IMR-90 (cell line): ENCODE data around the gene TMCC1. TPM values are rescaled to one million over a fixed set of nuclear protein-coding genes. Genes with fewer than 3 reads are reported as not detected.

Source experiments
- ATAC-seq: fragments of 200-7000 bp; cut with Tn5 transposase; 2 replicates; pipeline ENCODE4 v1.9.1; 2020; ENCODE audit warnings: low read depth, mild to moderate bottlenecking, moderate library complexity
- BruUV-seq: library from RNA; stranded (reverse); fragments of 400-500 nt; replicated peaks from 2 replicates; lab custom pipeline; 2021; lab: Mats Ljungman, UMichigan
- CTCF ChIA-PET: fragments of 300-600 bp; formaldehyde crosslinking; extraction: SDS; loops from one replicate; lab custom pipeline; 2021; ENCODE audit warnings: antibody characterized with exemption; lab: Yijun Ruan, JAX
- POLR2A ChIA-PET: fragments of 300-600 bp; sonication (Branson Sonifier 250); formaldehyde crosslinking; loops from one replicate; lab custom pipeline; 2022; ENCODE audit warnings: antibody characterized with exemption; ENCODE audit not compliant: unreplicated experiment; lab: Charles Lee
- DNase-seq: peaks from one replicate; pipeline ENCODE4 v3.0.0; 2013
- H2AFZ ChIP-seq: replicated peaks from 2 replicates; pipeline ENCODE3; 2013; ENCODE audit warnings: low read length, mild to moderate bottlenecking; ENCODE audit not compliant: poor library complexity
- H2AK5ac ChIP-seq: 2 replicates; pipeline ENCODE4 v1.6.1; 2013; ENCODE audit warnings: low read depth, low read length, inconsistent platforms
- H2AK9ac ChIP-seq: replicated peaks from 2 replicates; pipeline ENCODE3; 2013; ENCODE audit warnings: mild to moderate bottlenecking, low read depth, low read length, moderate library complexity; ENCODE audit not compliant: poor library complexity
- H2BK120ac ChIP-seq: 2 replicates; pipeline ENCODE4 v1.6.1; 2013; ENCODE audit warnings: low read depth, low read length, inconsistent platforms
- H2BK15ac ChIP-seq: 3 replicates; pipeline ENCODE4 v1.6.1; 2013; ENCODE audit warnings: low read depth, low read length, inconsistent platforms
- H2BK20ac ChIP-seq: 2 replicates; pipeline ENCODE4 v1.6.1; 2013; ENCODE audit warnings: low read depth, mild to moderate bottlenecking, inconsistent platforms, low read length, moderate library complexity
- H2BK5ac ChIP-seq: 2 replicates; pipeline ENCODE4 v1.6.1; 2013; ENCODE audit warnings: mild to moderate bottlenecking, low read depth, low read length, inconsistent platforms; ENCODE audit not compliant: poor library complexity, severe bottlenecking
- H3K14ac ChIP-seq: replicated peaks from 2 replicates; pipeline ENCODE4 v1.6.1; 2013; ENCODE audit warnings: low read depth, low read length, inconsistent platforms
- H3K18ac ChIP-seq: 2 replicates; pipeline ENCODE4 v1.6.1; 2013; ENCODE audit warnings: low read depth, low read length, control low read depth
- H3K23ac ChIP-seq: 2 replicates; pipeline ENCODE4 v1.6.1; 2013; ENCODE audit warnings: low read depth, low read length, inconsistent platforms
- H3K27ac ChIP-seq: 2 replicates; pipeline ENCODE4 v1.5.1; 2013; ENCODE audit warnings: mild to moderate bottlenecking, control low read depth, low read length; ENCODE audit not compliant: insufficient read depth
- H3K27me3 ChIP-seq: 2 replicates; pipeline ENCODE4 v1.6.1; 2013; ENCODE audit warnings: low read length; ENCODE audit not compliant: control insufficient read depth, insufficient read depth
- H3K36me3 ChIP-seq: 2 replicates; pipeline ENCODE4 v1.6.1; 2013; ENCODE audit warnings: low read length, mixed read lengths; ENCODE audit not compliant: control insufficient read depth, insufficient read depth
- H3K4ac ChIP-seq: 2 replicates; pipeline ENCODE4 v1.6.1; 2013; ENCODE audit warnings: low read depth, low read length, inconsistent platforms
- H3K4me1 ChIP-seq: 2 replicates; pipeline ENCODE4 v1.6.1; 2013; ENCODE audit warnings: low read length, mixed read lengths; ENCODE audit not compliant: control insufficient read depth, insufficient read depth
- H3K4me2 ChIP-seq: 2 replicates; pipeline ENCODE4 v1.6.1; 2013; ENCODE audit warnings: low read depth, mild to moderate bottlenecking, control low read depth, low read length, moderate library complexity
- H3K4me3 ChIP-seq: 2 replicates; pipeline ENCODE4 v1.5.1; 2013; ENCODE audit warnings: low read depth, mild to moderate bottlenecking, control low read depth, low read length, moderate library complexity; ENCODE audit not compliant: insufficient read depth
- H3K56ac ChIP-seq: 2 replicates; pipeline ENCODE4 v1.6.1; 2013; ENCODE audit warnings: low read length, inconsistent platforms; ENCODE audit not compliant: insufficient read depth; ENCODE audit errors: extremely low read depth
- H3K79me1 ChIP-seq, 2 experiments: 2 replicates each; pipeline ENCODE4 v1.6.1; 2013; ENCODE audit warnings: low read length in 2 of 2, inconsistent platforms in 1 of 2, low read depth in 1 of 2
- H3K9ac ChIP-seq: 2 replicates; pipeline ENCODE4 v1.6.1; 2013; ENCODE audit warnings: low read depth, low read length, control low read depth
- H3K9me1 ChIP-seq: 2 replicates; pipeline ENCODE4 v1.6.1; 2013; ENCODE audit warnings: low read length, inconsistent platforms; ENCODE audit not compliant: insufficient read depth
- H3K9me3 ChIP-seq: 2 replicates; pipeline ENCODE4 v1.6.1; 2013; ENCODE audit warnings: low read length; ENCODE audit not compliant: control insufficient read depth, insufficient read depth
- H4K20me1 ChIP-seq: 2 replicates; pipeline ENCODE4 v1.6.1; 2013; ENCODE audit warnings: low read length, inconsistent platforms; ENCODE audit not compliant: insufficient read depth
- H4K5ac ChIP-seq: 2 replicates; pipeline ENCODE4 v1.6.1; 2013; ENCODE audit warnings: mild to moderate bottlenecking, low read depth, low read length, control low read depth
- H4K8ac ChIP-seq, 2 experiments: 2 replicates each; pipeline ENCODE4 v1.6.1; 2013; ENCODE audit warnings: low read depth in 2 of 2, low read length in 2 of 2, control low read depth in 1 of 2, inconsistent platforms in 1 of 2
- H4K91ac ChIP-seq: 2 replicates; pipeline ENCODE4 v1.6.1; 2013; ENCODE audit warnings: low read depth, low read length, inconsistent platforms; ENCODE audit not compliant: insufficient read depth
- CHD1 ChIP-seq: IDR thresholded peaks from 2 replicates; pipeline ENCODE4 v1.6.1; 2012; ENCODE audit warnings: low read depth, low read length, improper control_type of control experiment
- FOS ChIP-seq: fragments of 150-350 bp; IDR thresholded peaks from 2 replicates; pipeline ENCODE4 v1.6.1; 2016; ENCODE audit warnings: low read depth, low read length
- MAFK ChIP-seq: IDR thresholded peaks from 2 replicates; pipeline ENCODE4 v1.6.1; 2012; ENCODE audit warnings: low read depth, low read length, improper control_type of control experiment
- MAZ ChIP-seq: IDR thresholded peaks from 2 replicates; pipeline ENCODE4 v1.6.1; 2012; ENCODE audit warnings: low read depth, mild to moderate bottlenecking, low read length, improper control_type of control experiment, moderate library complexity, borderline replicate concordance
- NFE2L2 ChIP-seq: fragments of 150-350 bp; IDR thresholded peaks from 2 replicates; pipeline ENCODE4 v1.6.1; 2016; ENCODE audit warnings: low read depth, mild to moderate bottlenecking, low read length
- SMC3 ChIP-seq: fragments of 150-350 bp; IDR thresholded peaks from 2 replicates; pipeline ENCODE4 v1.6.1; 2016; ENCODE audit warnings: low read depth, mild to moderate bottlenecking, antibody characterized with exemption, low read length, moderate library complexity
- WGBS, 2 experiments: methylation state at CpG; one replicate each; pipeline versions ENCODE4 v1.1.5 to v1.1.7; 2013; ENCODE audit warnings: missing lambda C conversion rate in 2 of 2; ENCODE audit not compliant: insufficient read length in 1 of 2; ENCODE audit errors: extremely low coverage in 2 of 2; 5-methylcytosine and 5-hydroxymethylcytosine counted together
- dilution Hi-C: fragments of 300-500 bp; cut with HindIII; formaldehyde crosslinking; loops from one replicate; pipeline ENCODE4 v1.14.3; 2018; ENCODE audit warnings: low sequenced_read_pairs; ENCODE audit not compliant: unreplicated experiment
- in situ Hi-C: fragments of 300-500 bp; cut with MboI; formaldehyde crosslinking; loops from 3 replicates; pipeline ENCODE4 v1.14.3; 2019; ENCODE audit warnings: low sequenced_read_pairs, inconsistent platforms, mixed read lengths
- intact Hi-C: fragments of 100-400 bp; cut with micrococcal nuclease; formaldehyde crosslinking; loops from 2 replicates; pipeline ENCODE4 v1.10.0; 2022
- polyA plus RNA-seq, 3 experiments: library from polyadenylated mRNA; depleted of rRNA; stranded (reverse); fragments of >200 nt; gene quantifications; 2 replicates each; pipeline ENCODE4 v1.2.3, GENCODE V29; 2012; ENCODE audit warnings: low replicate concordance in 1 of 3
- total RNA-seq: library from RNA; depleted of rRNA; stranded (reverse); fragments of >200 nt; gene quantifications from 2 replicates; pipeline ENCODE4 v1.2.3, GENCODE V29; 2012
- TF ChIP-seq, protein P1 (sequence below): fragments of 150-350 bp; IDR thresholded peaks from 2 replicates; pipeline ENCODE4 v1.6.1; 2016; ENCODE audit warnings: low read depth, mild to moderate bottlenecking, low read length, moderate library complexity, borderline replicate concordance
- TF ChIP-seq, protein P2 (sequence below): conservative IDR thresholded peaks from 2 replicates; pipeline ENCODE4 v1.5.1; 2012; ENCODE audit warnings: mild to moderate bottlenecking, low read depth, low read length, improper control_type of control experiment

Gene TMCC1
- total and polyA plus RNA-seq, 2 of the 4 experiments (the other 2 are of a cell fraction): 5.0 to 7.3 TPM

DNA sequence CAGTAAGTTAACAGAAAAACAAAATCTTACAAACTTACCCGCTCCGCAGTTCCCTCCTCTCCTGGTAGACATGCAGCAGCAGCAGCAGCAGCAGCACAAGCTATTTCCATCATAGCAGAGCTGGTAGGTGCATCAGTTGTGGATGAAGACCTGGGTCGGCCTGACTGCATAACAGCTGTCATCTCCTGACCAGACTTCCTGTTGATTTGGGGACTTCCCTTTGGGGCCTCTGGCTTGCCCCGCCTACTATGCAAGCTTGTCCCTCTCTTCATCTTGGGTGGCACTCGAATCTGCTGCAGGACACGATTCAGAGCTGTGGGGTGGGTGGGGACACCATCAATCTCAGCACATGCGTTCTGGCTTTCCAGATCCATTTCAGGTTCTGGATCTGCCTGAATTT is 65.7 kb downstream of the TMCC1 start:
- Histone ChIP-seq H4K20me1 (no peaks in the 10 kb centered on the region; the same call in 1 of the 2 replicates), H3K23ac (no peak overlapping the region), H4K91ac (no peak overlapping the region), H3K27ac (no peak overlapping the region), H2BK120ac (no peak overlapping the region), H2AFZ (no peak overlapping the region), H2AK5ac (peak overlapping the region; percentile 89), H3K4me2 (no peak overlapping the region), H3K14ac (peak overlapping the region; percentile 55), H4K5ac (no peak overlapping the region), H2BK20ac (no peak overlapping the region), H3K4me1 (peaks cover 6% of the 10 kb centered on the region; the same call in 1 of the 2 replicates), H3K56ac (no peak overlapping the region), H3K18ac (no peak overlapping the region), H3K9me1 (peaks cover 5% of the 10 kb centered on the region; the same call in 1 of the 2 replicates), H2BK5ac (no peak overlapping the region), H3K27me3 (no peaks in the 10 kb centered on the region), H3K4ac (0 out of 2 replicates have a peak overlapping the region, but pooled peaks have one; percentile 15), H3K36me3 (no peaks in the 10 kb centered on the region), H3K4me3 (no peak overlapping the region), H3K9ac (no peak overlapping the region), H3K9me3 (no peaks in the 10 kb centered on the region), H4K8ac (no peak overlapping the region), H2AK9ac (no peak overlapping the region), H3K79me1 (peaks cover 4 to 9% of the 10 kb centered on the region in 2 experiments; a peak in 3 of 4 replicates), H2BK15ac (no peak overlapping the region)
- WGBS, 2 experiments: 84% methylated on average over 5 of the region's 7 CpGs; no CpG with 5 or more reads in 1 of the 2 experiments
- ChIA-PET POLR2A (no interaction called here), CTCF (interaction anchor here (0.8 to 1.1 kb wide), 2 partner anchors 115 to 338 kb away, joined by 3 read pairs; no protein-coding TSS in a partner anchor)
- intact Hi-C loops (loop anchor here (5.0 kb wide), 1 partner anchor 385 kb away; the partner anchor contains the start of gene IFT122), in situ Hi-C loops (no loop called here), dilution Hi-C loops (no loop called here)
- DNase-seq (no peak), ATAC-seq (no peak)
- no peak for TF ChIP-seq FOS
- TF ChIP-seq MAZ: no peak
- no peak for TF ChIP-seq NFE2L2
- TF ChIP-seq, protein P1, sequence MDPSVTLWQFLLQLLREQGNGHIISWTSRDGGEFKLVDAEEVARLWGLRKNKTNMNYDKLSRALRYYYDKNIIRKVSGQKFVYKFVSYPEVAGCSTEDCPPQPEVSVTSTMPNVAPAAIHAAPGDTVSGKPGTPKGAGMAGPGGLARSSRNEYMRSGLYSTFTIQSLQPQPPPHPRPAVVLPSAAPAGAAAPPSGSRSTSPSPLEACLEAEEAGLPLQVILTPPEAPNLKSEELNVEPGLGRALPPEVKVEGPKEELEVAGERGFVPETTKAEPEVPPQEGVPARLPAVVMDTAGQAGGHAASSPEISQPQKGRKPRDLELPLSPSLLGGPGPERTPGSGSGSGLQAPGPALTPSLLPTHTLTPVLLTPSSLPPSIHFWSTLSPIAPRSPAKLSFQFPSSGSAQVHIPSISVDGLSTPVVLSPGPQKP: no peak
- no peak for TF ChIP-seq CHD1
- TF ChIP-seq, protein P2, sequence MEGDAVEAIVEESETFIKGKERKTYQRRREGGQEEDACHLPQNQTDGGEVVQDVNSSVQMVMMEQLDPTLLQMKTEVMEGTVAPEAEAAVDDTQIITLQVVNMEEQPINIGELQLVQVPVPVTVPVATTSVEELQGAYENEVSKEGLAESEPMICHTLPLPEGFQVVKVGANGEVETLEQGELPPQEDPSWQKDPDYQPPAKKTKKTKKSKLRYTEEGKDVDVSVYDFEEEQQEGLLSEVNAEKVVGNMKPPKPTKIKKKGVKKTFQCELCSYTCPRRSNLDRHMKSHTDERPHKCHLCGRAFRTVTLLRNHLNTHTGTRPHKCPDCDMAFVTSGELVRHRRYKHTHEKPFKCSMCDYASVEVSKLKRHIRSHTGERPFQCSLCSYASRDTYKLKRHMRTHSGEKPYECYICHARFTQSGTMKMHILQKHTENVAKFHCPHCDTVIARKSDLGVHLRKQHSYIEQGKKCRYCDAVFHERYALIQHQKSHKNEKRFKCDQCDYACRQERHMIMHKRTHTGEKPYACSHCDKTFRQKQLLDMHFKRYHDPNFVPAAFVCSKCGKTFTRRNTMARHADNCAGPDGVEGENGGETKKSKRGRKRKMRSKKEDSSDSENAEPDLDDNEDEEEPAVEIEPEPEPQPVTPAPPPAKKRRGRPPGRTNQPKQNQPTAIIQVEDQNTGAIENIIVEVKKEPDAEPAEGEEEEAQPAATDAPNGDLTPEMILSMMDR: no peak
- no peak for TF ChIP-seq SMC3
- TF ChIP-seq MAFK: no peak
- no TSS peak for BruUV-seq
